Measurements from ENCODE around the gene NOX4.

The NOX4 gene

GRCh38 chr11:89484896-89485295, 6.3 kb downstream of the NOX4 start:
- no peak overlapping the region for H3K4me3 ChIP-seq (ENCODE audit: low read depth, low read length)
- TF ChIP-seq CTCF (IDR thresholded peaks at IDR 0.05; ENCODE audit: insufficient read depth, low read depth, low read length, missing control alignments): no peak
- DNase-seq (ENCODE audit: low read depth): no peak

GRCh38 chr11:89477175-89477574, 14.0 kb downstream of the NOX4 start:
- no peak for TF ChIP-seq CTCF (IDR thresholded peaks at IDR 0.05; ENCODE audit: insufficient read depth, low read depth, low read length, missing control alignments)
- H3K4me3 ChIP-seq (ENCODE audit: low read depth, low read length): no peak overlapping the region
- no peak for DNase-seq (ENCODE audit: low read depth)

GRCh38 chr11:89463266-89463780, 27.9 kb downstream of the NOX4 start:
- TF ChIP-seq CTCF (IDR thresholded peaks at IDR 0.05; ENCODE audit: insufficient read depth, low read depth, low read length, missing control alignments): no peak
- H3K4me3 ChIP-seq (ENCODE audit: low read depth, low read length): no peak overlapping the region
- DNase-seq (ENCODE audit: low read depth): no peak

GRCh38 chr11:89458716-89459115, 32.5 kb downstream of the NOX4 start:
- H3K4me3 ChIP-seq (ENCODE audit: low read depth, low read length): no peak overlapping the region

GRCh38 chr11:89457190-89457589, 34.0 kb downstream of the NOX4 start:
- no peak for TF ChIP-seq CTCF (IDR thresholded peaks at IDR 0.05; ENCODE audit: insufficient read depth, low read depth, low read length, missing control alignments)
- H3K4me3 ChIP-seq (ENCODE audit: low read depth, low read length): no peak overlapping the region
- no peak for DNase-seq (ENCODE audit: low read depth)

More at GRCh38 chr11:89458716-89459115, 32.5 kb downstream of the NOX4 start:
- no peak for TF ChIP-seq CTCF (IDR thresholded peaks at IDR 0.05; ENCODE audit: insufficient read depth, low read depth, low read length, missing control alignments)
- no peak for DNase-seq (ENCODE audit: low read depth)

- no peak for TF ChIP-seq CTCF (IDR thresholded peaks at IDR 0.05; ENCODE audit: insufficient read depth, low read depth, low read length, missing control alignments)
- no peak for DNase-seq (ENCODE audit: low read depth)
- no peak overlapping the region for H3K4me3 ChIP-seq (ENCODE audit: low read depth, low read length)
Observed at GRCh38 chr11:89456681-89457080, 34.5 kb downstream of the NOX4 start.

- no peak for TF ChIP-seq CTCF (IDR thresholded peaks at IDR 0.05; ENCODE audit: insufficient read depth, low read depth, low read length, missing control alignments)
- H3K4me3 ChIP-seq (ENCODE audit: low read depth, low read length): no peak overlapping the region
- DNase-seq (ENCODE audit: low read depth): no peak
Observed at GRCh38 chr11:89452780-89453179, 38.4 kb downstream of the NOX4 start.
